B cell (primary cell): Measurements from ENCODE around the gene RBM34. TPM values are rescaled to one million over a fixed set of nuclear protein-coding genes. Genes with fewer than 3 reads are reported as not detected.
A peak's percentile ranks its signal among the peaks of the same experiment; 100 is the strongest.

Experiments
- ATAC-seq: fragments of 200-7000 bp; cut with Tn5 transposase; one replicate; pipeline ENCODE4 v1.10.0; 2021; ENCODE audit warnings: low read depth, mild to moderate bottlenecking, moderate number of reproducible peaks, moderate library complexity
- CTCF ChIA-PET: fragments of 350-600 bp; sonication (Branson Sonifier 250); formaldehyde crosslinking; loops from one replicate; lab custom pipeline; 2021; ENCODE audit warnings: antibody characterized with exemption, inconsistent platforms; lab: Charles Lee
- POLR2A ChIA-PET: fragments of 350-600 bp; sonication (Branson Sonifier 250); formaldehyde crosslinking; loops from one replicate; lab custom pipeline; 2021; ENCODE audit warnings: antibody characterized with exemption; lab: Charles Lee
- DNase-seq: peaks from one replicate; pipeline ENCODE4 v3.0.0; 2013
- H2AFZ ChIP-seq: 2 replicates; pipeline ENCODE4 v1.6.1; 2012; ENCODE audit warnings: mild to moderate bottlenecking, low read depth, low read length; ENCODE audit not compliant: insufficient read depth, poor library complexity, severe bottlenecking
- H3K27ac ChIP-seq, 2 donors: 1 replicate in 1 of 2; 2 replicates in 1 of 2; pipeline ENCODE4 v1.5.1; 2012 to 2013; ENCODE audit warnings: low read length in 2 of 2, mild to moderate bottlenecking in 2 of 2, moderate library complexity in 1 of 2
- H3K27me3 ChIP-seq, 4 experiments: fragments of 200-600 bp in 1 of 4; sonication (generic) in 1 of 4; replicated peaks in 1 of 4; 1 replicate in 2 of 4; 2 replicates in 2 of 4; pipeline versions ENCODE4 v1.6.1 to v1.7.0; 2013 to 2016; ENCODE audit warnings: low read length in 3 of 4, mild to moderate bottlenecking in 2 of 4, mixed read lengths in 1 of 4, moderate library complexity in 1 of 4; ENCODE audit not compliant: insufficient read depth in 4 of 4, control insufficient read depth in 3 of 4; ENCODE audit errors: control extremely low read depth in 1 of 4
- H3K36me3 ChIP-seq, 2 experiments: replicated peaks in 1 of 2; 1 replicate in 1 of 2; 2 replicates in 1 of 2; pipeline versions ENCODE4 v1.6.1 to v1.7.1; 2013; ENCODE audit warnings: low read length in 1 of 2; ENCODE audit not compliant: insufficient read depth in 2 of 2, control insufficient read depth in 1 of 2; ENCODE audit errors: control extremely low read depth in 1 of 2, extremely low read depth in 1 of 2
- H3K4me1 ChIP-seq, 2 donors: fragments of 200-600 bp in 1 of 2; sonication (generic) in 1 of 2; 1 replicate in 1 of 2; 2 replicates in 1 of 2; pipeline versions ENCODE4 v1.5.1 to v1.6.1; 2013 to 2017; ENCODE audit warnings: low read length in 2 of 2; ENCODE audit not compliant: control insufficient read depth in 2 of 2, insufficient read depth in 2 of 2
- H3K4me2 ChIP-seq: replicated peaks from 2 replicates; pipeline ENCODE3; 2012; ENCODE audit warnings: mild to moderate bottlenecking, low read depth, low read length; ENCODE audit not compliant: poor library complexity, severe bottlenecking
- H3K4me3 ChIP-seq, 5 experiments: fragments of 200-600 bp in 1 of 5; sonication (generic) in 1 of 5; 1 replicate in 3 of 5; 2 replicates in 2 of 5; pipeline versions ENCODE4 v1.5.1 to v1.7.0; 2011 to 2016; ENCODE audit warnings: low read length in 4 of 5, mild to moderate bottlenecking in 4 of 5, low read depth in 2 of 5, control low read depth in 1 of 5, moderate library complexity in 1 of 5; ENCODE audit not compliant: insufficient read depth in 1 of 5; ENCODE audit errors: control extremely low read depth in 1 of 5, extremely low read depth in 1 of 5
- H3K79me2 ChIP-seq: fragments of 200-600 bp; sonication (generic); one replicate; pipeline ENCODE4 v1.6.0; 2016; ENCODE audit warnings: low read length; ENCODE audit not compliant: control insufficient read depth, insufficient read depth
- H3K9ac ChIP-seq: fragments of 200-600 bp; sonication (generic); 2 replicates; pipeline ENCODE4 v1.6.1; 2017; ENCODE audit warnings: mild to moderate bottlenecking, low read length, moderate library complexity
- H3K9me3 ChIP-seq, 3 donors: one replicate each; pipeline versions ENCODE4 v1.6.1 to v1.7.1; 2013; ENCODE audit warnings: low read length in 2 of 3; ENCODE audit not compliant: control insufficient read depth in 2 of 3, insufficient read depth in 1 of 3; ENCODE audit errors: control extremely low read depth in 1 of 3
- H4K20me1 ChIP-seq: 2 replicates; pipeline ENCODE4 v1.6.0; 2012; ENCODE audit warnings: mild to moderate bottlenecking, low read length; ENCODE audit not compliant: insufficient read depth, control insufficient read depth, poor library complexity, severe bottlenecking
- H3K27ac Mint-ChIP-seq: one replicate; pipeline ENCODE4 v1.8.0; 2021; ENCODE audit warnings: mixed read lengths
- H3K27me3 Mint-ChIP-seq: one replicate; pipeline ENCODE4 v1.8.0; 2021; ENCODE audit warnings: mixed read lengths
- H3K4me1 Mint-ChIP-seq: one replicate; pipeline ENCODE4 v1.8.0; 2021; ENCODE audit warnings: mixed read lengths
- H3K4me3 Mint-ChIP-seq: one replicate; pipeline ENCODE4 v1.8.0; 2021; ENCODE audit warnings: mixed read lengths
- H3K9me3 Mint-ChIP-seq: one replicate; pipeline ENCODE4 v1.8.0; 2022; ENCODE audit warnings: mixed read lengths; ENCODE audit not compliant: insufficient read depth
- CTCF ChIP-seq: fragments of 200-600 bp; IDR thresholded peaks from one replicate; pipeline ENCODE4 v1.8.0; 2022; ENCODE audit warnings: antibody characterized with exemption, mild to moderate bottlenecking
- EZH2 ChIP-seq: IDR thresholded peaks from 2 replicates; pipeline ENCODE4 v1.6.1; 2012; ENCODE audit warnings: borderline replicate concordance, low read depth, mild to moderate bottlenecking, moderate library complexity, low read length; ENCODE audit not compliant: insufficient read depth, poor library complexity, severe bottlenecking
- WGBS: methylation state at CpG from one replicate; pipeline ENCODE4 v1.1.5; 2013; ENCODE audit warnings: missing lambda C conversion rate; ENCODE audit not compliant: insufficient coverage; 5-methylcytosine and 5-hydroxymethylcytosine counted together
- intact Hi-C: fragments of 100-400 bp; cut with micrococcal nuclease; formaldehyde crosslinking; loops from one replicate; pipeline ENCODE4 v1.10.0; 2022
- polyA plus RNA-seq: library from polyadenylated mRNA; depleted of rRNA; stranded (reverse); fragments of >200 nt; gene quantifications from 2 replicates; pipeline ENCODE4 v1.2.3, GENCODE V29; 2012
- total RNA-seq, 2 donors: library from RNA; stranded (reverse); fragments of 120-200 nt in 1 of 2; gene quantifications; 1 replicate in 1 of 2; 2 replicates in 1 of 2; pipeline versions ENCODE4 v1.2.3 to v1.2.4, GENCODE V29; 2013 to 2022

Gene RBM34
- total and polyA plus RNA-seq, 2 donors (not counting 1 experiment from before 2014, with no cell fraction given): 24.4 to 131 TPM

- Histone ChIP-seq H3K4me1 (peaks cover 16 to 20% of the 10 kb centered on the region in 2 donors), H2AFZ (peak within 1 kb of the TSS; percentile 84), H3K9ac (peak within 1 kb of the TSS; percentile 95), H3K27me3 (no peaks in the 10 kb centered on the region), H3K36me3 (peaks cover 2 to 12% of the 10 kb centered on the region in 2 experiments), H3K9me3 (no peaks in the 10 kb centered on the region), H3K27ac (peak within 1 kb of the TSS; percentile 84 to 95), H4K20me1 (peaks cover 16% of the 10 kb centered on the region), H3K4me2 (peak within 1 kb of the TSS; percentile 80), H3K79me2 (peaks cover 56% of the 10 kb centered on the region), H3K4me3 (peak within 1 kb of the TSS; percentile 72 to 99 (median 89))
- under 1% methylated on average over 66 of the region's 67 CpGs for WGBS
- ATAC-seq (peak; percentile 93), DNase-seq (peak; percentile 97)
- H3K4me1 Mint-ChIP-seq: peaks cover 35% of the 10 kb centered on the region
- TF ChIP-seq EZH2 (no peak), CTCF (no peak)
- H3K4me3 Mint-ChIP-seq: peak within 1 kb of the TSS; percentile 97
- POLR2A ChIA-PET: interaction anchor here (2.3 kb wide), 1 partner anchor 32 kb away, joined by 12 read pairs; the partner anchor contains the start of gene RBM34
- peak within 1 kb of the TSS; percentile 99 for H3K27ac Mint-ChIP-seq
- CTCF ChIA-PET: interaction anchor here (1.0 to 1.5 kb wide), 3 partner anchors 23 to 650 kb away, joined by 3 to 5 read pairs (median 3); partner anchors contain the start of gene TARBP1
- intact Hi-C loops: loop anchor here (1.0 to 10.0 kb wide), 4 partner anchors 33 to 756 kb away; partner anchors contain the start of genes ARID4B, B3GALNT2, COA6 and GGPS1
- H3K9me3 Mint-ChIP-seq: no peaks in the 10 kb centered on the region
- H3K27me3 Mint-ChIP-seq: no peaks in the 10 kb centered on the region
Measured at GRCh38 chr1:235128456-235129328, 32.4 kb downstream of the RBM34 start, which contains the start of gene TOMM20. Gene TOMM20, minus strand, starts transcription at chr1:235128837. Its CDS starts 122 bp downstream, at chr1:235128715.
